Smooth muscle cell of the brain vasculature (primary cell): ENCODE data around the gene NCLN.
"Not testable (repeated sequence)": the region's sequence is repeated elsewhere in the genome, so short reads cannot be mapped to it uniquely, and the experiment has no call there.

ENCODE experiments used
- DNase-seq: peaks from one replicate; pipeline ENCODE4 v3.0.0-alpha.2; 2012; ENCODE audit warnings: low read depth, low spot score

The NCLN gene

GRCh38 chr19:3183721-3184641, 1.7 kb upstream of the NCLN start:
- DNase-seq: no peak

- no peak for DNase-seq
Measured at GRCh38 chr19:3184847-3185460, 776 bp upstream of the NCLN start.

GRCh38 chr19:3186160-3186688, 494 bp downstream of the NCLN start:
- no peak for DNase-seq

- no peak for DNase-seq
Measured at GRCh38 chr19:3186891-3187661, 1.3 kb downstream of the NCLN start.

GRCh38 chr19:3187662-3188511, 2.2 kb downstream of the NCLN start:
- DNase-seq: no peak

GRCh38 chr19:3188627-3189596, 3.2 kb downstream of the NCLN start:
- no peak for DNase-seq

- DNase-seq: no peak
Measured at GRCh38 chr19:3189702-3190469, 4.2 kb downstream of the NCLN start.

GRCh38 chr19:3190470-3190770, 4.7 kb downstream of the NCLN start:
- no peak for DNase-seq

GRCh38 chr19:3190921-3191805, 5.4 kb downstream of the NCLN start:
- DNase-seq: no peak

- DNase-seq: not testable (repeated sequence)
Measured at GRCh38 chr19:3191806-3192104, 6.0 kb downstream of the NCLN start.

GRCh38 chr19:3192228-3192635, 6.5 kb downstream of the NCLN start:
- no peak for DNase-seq

GRCh38 chr19:3192684-3193083, 7.0 kb downstream of the NCLN start:
- DNase-seq: no peak

GRCh38 chr19:3193256-3194105, 7.8 kb downstream of the NCLN start:
- DNase-seq: no peak

GRCh38 chr19:3194106-3195087, 8.7 kb downstream of the NCLN start:
- no peak for DNase-seq

GRCh38 chr19:3196064-3196932, 10.6 kb downstream of the NCLN start:
- DNase-seq: no peak

GRCh38 chr19:3196933-3197205, 11.1 kb downstream of the NCLN start:
- no peak for DNase-seq
